ENCODE measurements around the gene S100B. TPM values are rescaled to one million over a fixed set of nuclear protein-coding genes. Genes with fewer than 3 reads are reported as not detected.
"Not testable (repeated sequence)": the region's sequence is repeated elsewhere in the genome, so short reads cannot be mapped to it uniquely, and the experiment has no call there.

S100B gene
- total RNA-seq, 1 donor from 2014 or later: 0.62 TPM

- DNase-seq (ENCODE audit: low spot score): no peak
- intact Hi-C loops (cut with DNase I): no loop called here
Observed at GRCh38 chr21:46606427-46606813, 1.5 kb upstream of the S100B start.

GRCh38 chr21:46605767-46606426 lies 1.0 kb upstream of the S100B start:
- intact Hi-C loops (cut with DNase I): no loop called here
- DNase-seq (ENCODE audit: low spot score): peak; percentile 84

- intact Hi-C loops (cut with DNase I): no loop called here
- no peak for DNase-seq (ENCODE audit: low spot score)
Observed at GRCh38 chr21:46604329-46604974, 430 bp downstream of the S100B start.

GRCh38 chr21:46603228-46603627 lies 1.7 kb downstream of the S100B start:
- DNase-seq (ENCODE audit: low spot score): no peak
- intact Hi-C loops (cut with DNase I): no loop called here

GRCh38 chr21:46600978-46601377 lies 3.9 kb downstream of the S100B start:
- DNase-seq (ENCODE audit: low spot score): no peak
- intact Hi-C loops (cut with DNase I): no loop called here

- intact Hi-C loops (cut with DNase I): no loop called here
- no peak for DNase-seq (ENCODE audit: low spot score)
Observed at GRCh38 chr21:46600305-46600704, 4.6 kb downstream of the S100B start.

- no peak for DNase-seq (ENCODE audit: low spot score)
- intact Hi-C loops (cut with DNase I): no loop called here
Observed at GRCh38 chr21:46598581-46599572, 6.0 kb downstream of the S100B start.

GRCh38 chr21:46597896-46598343 lies 7.0 kb downstream of the S100B start:
- intact Hi-C loops (cut with DNase I): no loop called here
- DNase-seq (ENCODE audit: low spot score): no peak

- no peak for DNase-seq (ENCODE audit: low spot score)
- intact Hi-C loops (cut with DNase I): no loop called here
Observed at GRCh38 chr21:46597031-46597430, 7.9 kb downstream of the S100B start.

- no peak for DNase-seq (ENCODE audit: low spot score)
- intact Hi-C loops (cut with DNase I): no loop called here
Observed at GRCh38 chr21:46596201-46596600, 8.7 kb downstream of the S100B start.

- intact Hi-C loops (cut with DNase I): no loop called here
- DNase-seq (ENCODE audit: low spot score): no peak
Observed at GRCh38 chr21:46594276-46594675, 10.6 kb downstream of the S100B start.

GRCh38 chr21:46585191-46585953 lies 19.5 kb downstream of the S100B start:
- intact Hi-C loops (cut with DNase I): no loop called here

GRCh38 chr21:46581780-46582307 lies 23.0 kb downstream of the S100B start:
- DNase-seq (ENCODE audit: low spot score): no peak
- intact Hi-C loops (cut with DNase I): no loop called here

More at GRCh38 chr21:46585191-46585953, 19.5 kb downstream of the S100B start:
- no peak for DNase-seq (ENCODE audit: low spot score)

GRCh38 chr21:46579394-46579793 lies 25.5 kb downstream of the S100B start:
- DNase-seq (ENCODE audit: low spot score); intact Hi-C loops (cut with DNase I): not testable (repeated sequence)

- DNase-seq (ENCODE audit: low spot score); intact Hi-C loops (cut with DNase I): not testable (repeated sequence)
Observed at GRCh38 chr21:46577786-46578185, 27.1 kb downstream of the S100B start.

GRCh38 chr21:46572850-46573249 lies 32.0 kb downstream of the S100B start:
- no peak for DNase-seq (ENCODE audit: low spot score)
- intact Hi-C loops (cut with DNase I): no loop called here

GRCh38 chr21:46570631-46571030 lies 34.3 kb downstream of the S100B start:
- intact Hi-C loops (cut with DNase I): no loop called here
- DNase-seq (ENCODE audit: low spot score): no peak

- DNase-seq (ENCODE audit: low spot score): no peak
- intact Hi-C loops (cut with DNase I): no loop called here
Observed at GRCh38 chr21:46570119-46570518, 34.8 kb downstream of the S100B start.

GRCh38 chr21:46569081-46569480 lies 35.8 kb downstream of the S100B start:
- intact Hi-C loops (cut with DNase I): no loop called here
- DNase-seq (ENCODE audit: low spot score): no peak

Data from cardiac septum (tissue), 1 donor.